Effector memory CD8-positive, alpha-beta T cell (primary cell): ENCODE data around the gene GPC5.

Source experiments
- ATAC-seq: fragments of 150-1000 bp; cut with Tn5 transposase; replicated peaks from 2 replicates; pipeline ENCODE4 v1.10.0; 2021; ENCODE audit warnings: mild to moderate bottlenecking, moderate library complexity
- DNase-seq, 3 experiments: peaks; one replicate each; pipeline ENCODE4 v3.0.0; 2021
- H3K27ac Mint-ChIP-seq, 2 donors: one replicate each; pipeline ENCODE4 v1.8.0; 2022; ENCODE audit warnings: mild to moderate bottlenecking in 2 of 2, mixed read lengths in 2 of 2, moderate library complexity in 2 of 2
- H3K27me3 Mint-ChIP-seq, 2 donors: one replicate each; pipeline ENCODE4 v1.8.0; 2022; ENCODE audit warnings: mixed read lengths in 2 of 2
- H3K36me3 Mint-ChIP-seq: one replicate; pipeline ENCODE4 v1.8.0; 2022; ENCODE audit warnings: mild to moderate bottlenecking, moderate library complexity, mixed read lengths; ENCODE audit not compliant: insufficient read depth
- H3K4me1 Mint-ChIP-seq, 2 donors: one replicate each; pipeline ENCODE4 v1.8.0; 2022; ENCODE audit warnings: low read depth in 2 of 2, mixed read lengths in 2 of 2
- H3K4me3 Mint-ChIP-seq, 2 donors: one replicate each; pipeline ENCODE4 v1.8.0; 2022; ENCODE audit warnings: mild to moderate bottlenecking in 2 of 2, mixed read lengths in 2 of 2, moderate library complexity in 2 of 2
- H3K9me3 Mint-ChIP-seq, 2 donors: one replicate each; pipeline ENCODE4 v1.8.0; 2022; ENCODE audit warnings: mixed read lengths in 2 of 2

GPC5 gene

DNA sequence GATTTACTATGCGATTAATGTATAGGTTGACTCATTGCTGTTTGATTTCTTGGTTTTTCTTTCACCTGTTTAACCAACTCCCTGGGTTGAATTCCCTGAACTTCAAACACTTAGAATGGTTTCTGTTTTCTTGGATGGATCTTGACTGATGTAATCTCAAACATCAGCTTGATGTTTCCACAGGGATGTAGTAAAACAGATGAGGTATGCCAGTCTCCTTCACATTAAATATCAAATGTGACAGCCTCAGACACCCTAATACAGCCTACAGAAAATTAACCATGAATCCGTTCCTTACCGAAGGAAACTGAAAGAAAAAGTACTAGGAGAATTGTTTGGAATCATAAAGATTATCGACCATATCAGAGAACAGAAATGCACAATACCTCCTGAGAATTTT lies 631.2 kb downstream of the GPC5 start:
- Mint-ChIP-seq H3K9me3 (peaks cover 14 to 18% of the 10 kb centered on the region in 2 donors), H3K27me3 (no peaks in the 10 kb centered on the region), H3K27ac (no peak overlapping the region), H3K4me3 (no peak overlapping the region), H3K36me3 (no peaks in the 10 kb centered on the region), H3K4me1 (no peaks in the 10 kb centered on the region)
- DNase-seq (no peak), ATAC-seq (no peak)

DNA sequence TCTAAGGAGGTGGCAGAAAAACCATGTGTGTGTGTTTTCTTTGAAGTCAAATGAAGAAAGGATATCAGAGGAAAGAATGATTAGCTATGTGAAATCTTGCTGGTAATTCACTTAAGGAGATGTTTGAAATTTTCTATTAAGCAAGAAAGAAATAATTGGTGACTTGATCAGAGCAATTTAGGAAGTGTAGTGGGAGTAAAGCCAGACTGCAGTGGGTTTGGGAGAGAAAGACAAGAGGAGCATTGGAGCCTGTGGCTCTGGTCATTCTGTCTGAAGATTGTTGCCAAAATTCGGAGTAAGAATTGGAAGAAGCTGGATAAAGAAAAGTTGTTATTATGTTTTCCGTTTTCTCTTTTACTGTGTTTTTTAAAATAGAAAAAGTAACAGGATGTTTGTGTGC lies 640.5 kb downstream of the GPC5 start:
- no peaks in the 10 kb centered on the region for H3K27me3 Mint-ChIP-seq

DNA sequence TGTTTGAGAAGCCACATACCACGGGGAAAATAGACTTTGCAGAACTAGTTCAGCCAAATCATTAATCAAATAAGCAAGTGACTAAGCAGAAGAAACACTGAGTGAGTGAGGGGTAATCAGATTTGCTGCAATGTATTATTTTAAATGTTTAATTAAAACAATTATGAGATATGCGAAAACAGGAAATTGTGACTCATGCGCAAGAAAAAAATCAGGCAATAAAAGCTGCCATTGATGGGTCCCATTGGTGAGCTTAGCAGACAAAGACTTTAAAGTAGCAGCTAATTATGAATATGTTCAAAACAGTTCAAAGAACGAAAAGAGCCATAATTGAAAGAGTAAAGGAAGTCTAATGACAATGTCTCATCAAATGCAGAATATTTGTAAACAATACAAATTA lies 644.1 kb downstream of the GPC5 start:
- Mint-ChIP-seq H3K4me3 (no peak overlapping the region), H3K27ac (no peak overlapping the region), H3K4me1 (no peaks in the 10 kb centered on the region), H3K9me3 (peaks cover 11 to 18% of the 10 kb centered on the region in 2 donors), H3K27me3 (no peaks in the 10 kb centered on the region), H3K36me3 (no peaks in the 10 kb centered on the region)
- no peak for DNase-seq
- no peak for ATAC-seq

More for the DNA sequence above, 640.5 kb downstream of the GPC5 start:
- Mint-ChIP-seq H3K27ac (no peak overlapping the region), H3K4me1 (no peaks in the 10 kb centered on the region), H3K9me3 (peaks cover 6 to 14% of the 10 kb centered on the region in 2 donors), H3K4me3 (no peak overlapping the region), H3K36me3 (no peaks in the 10 kb centered on the region)
- ATAC-seq (no peak), DNase-seq (no peak)

DNA sequence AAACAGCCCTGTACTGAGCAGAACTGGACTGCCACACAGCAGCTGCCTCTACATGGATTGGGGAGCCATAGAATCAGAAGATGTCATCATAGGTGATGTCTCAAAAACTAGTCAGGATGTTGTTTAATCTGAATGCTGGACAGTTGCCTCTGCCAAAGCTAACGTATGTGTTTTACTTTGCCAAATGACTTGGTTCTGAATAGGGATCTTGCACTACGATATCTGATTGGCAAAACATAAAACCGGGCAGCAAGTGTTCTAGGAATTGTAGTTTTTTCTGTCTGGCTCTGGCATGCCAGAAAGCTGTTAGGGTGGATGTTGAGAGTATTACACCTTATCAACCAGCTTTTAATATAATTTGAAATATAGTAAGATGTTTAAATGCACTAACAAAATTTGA lies 645.9 kb downstream of the GPC5 start:
- DNase-seq (no peak), ATAC-seq (no peak)
- no peak overlapping the region for H3K4me3 Mint-ChIP-seq
- peaks cover 11 to 18% of the 10 kb centered on the region in 2 donors for H3K9me3 Mint-ChIP-seq
- no peaks in the 10 kb centered on the region for H3K27me3 Mint-ChIP-seq
- no peaks in the 10 kb centered on the region for H3K36me3 Mint-ChIP-seq
- H3K4me1 Mint-ChIP-seq: no peaks in the 10 kb centered on the region
- no peak overlapping the region for H3K27ac Mint-ChIP-seq

DNA sequence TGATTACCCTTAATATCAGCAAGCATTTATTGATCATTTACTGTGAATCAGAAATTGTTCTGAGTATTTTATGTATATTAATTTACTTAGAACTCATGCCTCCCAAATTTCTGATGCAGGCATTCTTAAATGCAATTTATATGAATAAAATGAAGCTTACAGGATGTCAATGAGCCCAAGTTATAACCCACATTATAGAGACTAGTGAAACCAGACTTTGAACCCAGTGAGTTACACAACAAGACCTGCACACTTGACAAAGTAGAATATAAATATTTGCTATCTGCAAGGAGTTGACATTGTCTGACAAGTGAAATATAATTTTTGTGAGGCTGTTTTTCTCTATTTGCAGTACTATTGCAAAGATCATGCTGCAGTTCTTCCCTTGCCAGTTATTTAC lies 656.0 kb downstream of the GPC5 start:
- no peaks in the 10 kb centered on the region for H3K4me1 Mint-ChIP-seq
- DNase-seq (no peak), ATAC-seq (no peak)
- H3K27ac Mint-ChIP-seq: no peak overlapping the region
- peaks cover 13 to 21% of the 10 kb centered on the region in 2 donors for H3K9me3 Mint-ChIP-seq
- H3K4me3 Mint-ChIP-seq: no peak overlapping the region
- no peaks in the 10 kb centered on the region for H3K27me3 Mint-ChIP-seq
- H3K36me3 Mint-ChIP-seq: no peaks in the 10 kb centered on the region

DNA sequence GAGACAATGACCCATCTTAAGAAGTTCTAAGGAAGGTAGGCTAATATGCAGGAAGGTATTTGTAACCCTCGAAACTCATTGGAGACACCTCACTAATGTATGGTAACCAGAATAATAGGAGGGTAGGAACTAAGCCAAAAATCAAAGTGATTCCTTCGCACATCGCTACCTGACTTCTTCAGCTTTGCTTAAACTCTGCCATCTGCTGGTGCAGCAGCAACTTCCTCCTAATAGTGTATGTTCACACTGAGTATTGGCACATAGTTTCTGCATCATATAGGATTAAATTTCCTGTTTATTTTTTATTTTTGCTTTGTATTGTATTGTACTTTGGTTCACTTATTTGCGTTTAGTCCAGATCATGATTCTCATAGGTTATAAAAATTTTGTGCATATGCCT lies 676.2 kb downstream of the GPC5 start:
- Mint-ChIP-seq H3K9me3 (peaks cover 5 to 7% of the 10 kb centered on the region in 2 donors), H3K36me3 (no peaks in the 10 kb centered on the region), H3K27me3 (no peaks in the 10 kb centered on the region), H3K4me1 (no peaks in the 10 kb centered on the region), H3K27ac (no peak overlapping the region), H3K4me3 (no peak overlapping the region)
- DNase-seq (no peak), ATAC-seq (no peak)

DNA sequence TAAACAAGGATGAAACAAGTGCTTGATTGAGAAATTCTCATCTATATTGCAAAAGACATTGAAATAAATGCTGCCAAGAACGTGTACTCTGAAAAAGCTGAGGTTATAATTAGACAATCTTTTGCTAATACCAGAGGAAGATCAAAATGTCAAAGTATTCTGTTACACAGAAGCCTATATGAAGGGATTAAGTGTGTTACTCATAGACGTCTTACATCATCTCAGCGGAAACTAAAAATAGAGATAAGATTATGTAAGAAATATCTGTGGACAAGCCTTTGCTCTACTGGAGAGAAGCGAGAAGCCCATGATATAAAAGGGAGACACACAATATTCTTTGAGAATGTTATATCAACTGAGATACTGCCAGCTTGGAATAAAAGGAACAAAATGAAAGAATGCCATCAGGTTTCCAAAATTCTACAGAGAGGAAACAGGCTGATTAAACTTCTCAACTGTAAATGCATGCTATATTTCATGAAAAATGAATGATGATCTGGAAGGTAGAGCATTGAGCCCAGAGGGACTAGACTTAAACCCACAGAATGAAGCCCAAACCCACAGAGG lies 699.0 kb downstream of the GPC5 start:
- no peaks in the 10 kb centered on the region for H3K27me3 Mint-ChIP-seq
- DNase-seq (no peak), ATAC-seq (no peak)
- H3K9me3 Mint-ChIP-seq: peaks cover 10 to 18% of the 10 kb centered on the region in 2 donors
- no peak overlapping the region for H3K4me3 Mint-ChIP-seq
- no peak overlapping the region for H3K27ac Mint-ChIP-seq
- no peaks in the 10 kb centered on the region for H3K36me3 Mint-ChIP-seq
- H3K4me1 Mint-ChIP-seq: no peaks in the 10 kb centered on the region

DNA sequence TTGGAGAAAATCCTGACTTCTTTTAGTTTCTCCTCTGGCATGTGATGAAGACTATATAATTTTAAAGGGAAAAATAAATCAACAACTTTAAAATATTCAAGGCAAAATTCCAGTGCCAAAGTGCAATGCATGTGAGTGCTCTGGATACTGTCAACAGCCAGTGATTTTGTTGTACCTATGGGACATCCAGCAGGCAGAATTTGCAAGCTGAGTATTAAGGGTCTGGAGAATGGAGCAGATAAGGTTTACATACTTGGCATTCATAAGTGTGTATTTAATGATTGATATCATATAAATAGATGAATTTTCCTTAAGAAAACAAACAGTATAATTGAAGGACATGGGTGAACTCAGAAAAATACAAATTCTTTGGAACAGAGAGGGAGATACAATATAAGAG lies 703.4 kb downstream of the GPC5 start:
- Mint-ChIP-seq H3K4me3 (no peak overlapping the region), H3K4me1 (no peaks in the 10 kb centered on the region), H3K27me3 (no peaks in the 10 kb centered on the region), H3K27ac (no peak overlapping the region), H3K9me3 (peaks cover 8 to 14% of the 10 kb centered on the region in 2 donors), H3K36me3 (no peaks in the 10 kb centered on the region)
- DNase-seq: no peak
- ATAC-seq: no peak

DNA sequence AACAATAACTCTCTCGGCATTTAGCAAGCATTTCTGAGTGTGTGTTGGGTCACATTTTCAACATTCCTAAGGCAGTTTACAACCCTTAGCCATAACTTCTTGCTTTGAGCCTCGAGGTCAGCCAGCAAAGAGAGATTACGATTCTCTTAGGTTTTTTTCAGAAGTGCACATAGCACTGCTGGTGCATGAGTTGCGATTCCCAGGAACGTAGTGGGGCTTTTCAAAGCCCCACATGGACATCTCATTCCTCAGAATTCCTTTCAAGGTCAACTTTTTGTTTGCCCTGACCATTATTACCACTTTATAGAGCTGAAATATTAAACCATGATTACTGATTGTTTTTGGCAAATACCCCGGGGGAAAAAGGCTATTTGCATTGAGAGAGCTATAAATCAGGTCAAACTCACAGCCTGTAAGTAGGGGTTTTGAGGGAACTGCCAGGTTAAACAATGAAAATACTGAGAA lies 705.3 kb downstream of the GPC5 start:
- peaks cover 10 to 12% of the 10 kb centered on the region in 2 donors for H3K9me3 Mint-ChIP-seq
- no peaks in the 10 kb centered on the region for H3K36me3 Mint-ChIP-seq
- no peaks in the 10 kb centered on the region for H3K4me1 Mint-ChIP-seq
- DNase-seq (no peak), ATAC-seq (no peak)
- no peak overlapping the region for H3K27ac Mint-ChIP-seq
- H3K4me3 Mint-ChIP-seq: no peak overlapping the region
- no peaks in the 10 kb centered on the region for H3K27me3 Mint-ChIP-seq

DNA sequence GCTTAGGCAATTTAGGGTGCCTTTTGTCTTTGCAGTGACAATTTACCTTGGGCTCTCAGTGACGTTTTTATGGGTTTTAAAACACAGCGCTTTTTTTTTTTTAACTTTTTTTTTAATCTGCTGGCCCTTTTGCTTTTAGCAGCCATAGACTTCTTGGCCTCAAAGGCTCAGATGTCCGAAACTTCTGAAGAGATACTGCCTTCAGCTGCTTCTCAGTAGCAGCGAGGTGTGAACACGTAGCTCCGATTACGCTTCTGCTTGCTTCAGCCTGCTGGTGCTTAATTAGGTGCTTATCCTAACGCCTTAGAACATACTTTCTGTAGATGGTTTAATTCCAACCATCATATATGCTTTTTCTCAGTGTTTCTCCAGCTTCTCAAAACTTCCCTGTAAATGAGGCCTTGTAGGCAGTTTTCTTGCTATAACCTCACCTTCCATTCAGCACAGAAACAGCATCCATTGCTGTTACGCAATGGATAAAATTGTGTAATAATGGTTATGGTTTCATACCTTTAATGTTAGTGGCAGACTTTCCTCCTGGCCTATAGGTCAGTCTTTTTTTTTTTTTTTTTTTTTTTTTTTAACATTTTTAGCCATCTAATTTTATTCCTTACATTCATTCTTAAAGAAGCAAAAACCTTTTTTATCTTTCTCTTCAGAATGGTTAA lies 723.9 kb downstream of the GPC5 start:
- no peak overlapping the region for H3K27ac Mint-ChIP-seq
- no peak for DNase-seq
- no peak for ATAC-seq

DNA sequence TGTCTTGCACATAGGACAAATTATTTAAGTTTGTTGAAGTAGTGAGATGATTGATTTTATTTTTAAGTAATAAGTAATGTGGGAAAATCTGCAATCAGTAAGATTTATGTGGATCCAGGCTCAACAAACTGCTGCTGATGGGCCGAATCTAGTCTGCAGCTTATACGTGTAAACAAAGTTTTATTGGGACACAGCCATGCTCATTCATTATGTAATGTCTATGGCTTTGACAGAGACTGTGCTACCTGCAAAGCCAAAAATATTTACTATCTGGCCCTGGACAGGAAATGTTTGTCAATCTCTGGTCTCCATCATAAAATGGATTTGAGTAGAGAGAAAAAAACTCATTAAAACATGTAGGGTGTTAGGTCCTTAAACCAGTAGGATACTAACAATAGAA lies 728.0 kb downstream of the GPC5 start:
- Mint-ChIP-seq H3K27me3 (no peaks in the 10 kb centered on the region), H3K4me3 (no peak overlapping the region), H3K36me3 (no peaks in the 10 kb centered on the region), H3K9me3 (peaks cover 0 to 8% of the 10 kb centered on the region in 2 donors), H3K4me1 (no peaks in the 10 kb centered on the region), H3K27ac (no peak overlapping the region)
- ATAC-seq: no peak
- DNase-seq: no peak

More for the DNA sequence above, 723.9 kb downstream of the GPC5 start:
- H3K27me3 Mint-ChIP-seq: no peaks in the 10 kb centered on the region
- H3K4me3 Mint-ChIP-seq: no peak overlapping the region
- H3K4me1 Mint-ChIP-seq: no peaks in the 10 kb centered on the region
- no peaks in the 10 kb centered on the region for H3K36me3 Mint-ChIP-seq
- peaks cover 0 to 5% of the 10 kb centered on the region in 2 donors for H3K9me3 Mint-ChIP-seq

DNA sequence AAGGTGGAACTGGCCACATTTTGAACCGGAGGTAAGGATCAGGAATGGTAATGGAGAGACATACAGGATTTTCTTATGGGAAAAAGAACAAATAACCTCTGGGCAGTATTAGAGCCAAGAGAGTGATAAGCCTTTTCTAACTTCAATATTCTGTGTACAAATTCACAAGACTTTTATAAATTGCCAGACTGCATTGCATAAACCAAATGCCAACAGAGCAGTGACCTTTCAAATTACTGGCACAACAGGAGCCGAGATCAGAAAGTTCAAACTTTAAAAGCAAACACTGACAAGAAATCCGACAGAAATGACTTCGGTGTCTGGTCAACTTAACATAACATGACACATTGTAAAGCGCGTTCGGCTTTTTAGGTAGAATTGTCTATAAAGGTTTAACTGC lies 737.1 kb downstream of the GPC5 start:
- ATAC-seq (no peak), DNase-seq (no peak)
- Mint-ChIP-seq H3K36me3 (peaks cover 3% of the 10 kb centered on the region), H3K4me1 (no peaks in the 10 kb centered on the region), H3K27me3 (no peaks in the 10 kb centered on the region), H3K4me3 (no peak overlapping the region), H3K27ac (no peak overlapping the region), H3K9me3 (peaks cover 1 to 5% of the 10 kb centered on the region in 2 donors)

DNA sequence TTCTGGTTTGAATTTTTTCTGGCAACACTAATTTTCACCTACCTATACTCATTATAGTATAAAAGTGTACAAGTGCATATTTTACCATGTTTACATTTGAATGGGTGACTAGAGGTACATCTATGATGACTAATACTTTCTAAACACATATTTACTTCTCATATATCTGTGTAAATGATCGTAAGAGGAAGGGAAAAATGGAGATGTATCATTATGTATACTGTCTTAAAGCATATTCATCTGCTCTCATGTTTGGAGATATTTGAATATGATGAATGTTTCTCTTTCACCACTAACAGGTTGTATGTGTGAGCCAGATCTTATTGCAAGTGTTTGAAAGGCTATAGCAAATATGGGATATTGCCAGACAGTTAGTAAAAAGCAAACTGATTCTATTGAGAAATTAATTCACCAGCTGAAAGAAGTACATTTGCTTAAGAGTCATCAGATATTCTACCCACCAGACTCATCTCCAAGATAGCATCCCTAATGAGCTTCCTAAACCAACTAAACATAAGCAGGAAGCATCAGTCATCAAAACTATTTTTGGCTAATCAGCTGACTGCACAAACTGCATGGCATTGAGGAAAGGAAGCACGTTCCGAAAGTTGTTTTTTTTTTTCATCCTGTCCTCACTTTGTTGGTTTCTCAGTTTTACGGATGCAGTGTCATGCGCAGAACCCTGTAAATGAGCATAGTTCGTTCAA lies 738.2 kb downstream of the GPC5 start:
- ATAC-seq: no peak
- H3K4me1 Mint-ChIP-seq: no peaks in the 10 kb centered on the region
- H3K27ac Mint-ChIP-seq: no peak overlapping the region
- H3K27me3 Mint-ChIP-seq: no peaks in the 10 kb centered on the region
- H3K4me3 Mint-ChIP-seq: no peak overlapping the region
- DNase-seq: no peak
- peaks cover 3% of the 10 kb centered on the region for H3K36me3 Mint-ChIP-seq
- peaks cover 7 to 8% of the 10 kb centered on the region in 2 donors for H3K9me3 Mint-ChIP-seq

DNA sequence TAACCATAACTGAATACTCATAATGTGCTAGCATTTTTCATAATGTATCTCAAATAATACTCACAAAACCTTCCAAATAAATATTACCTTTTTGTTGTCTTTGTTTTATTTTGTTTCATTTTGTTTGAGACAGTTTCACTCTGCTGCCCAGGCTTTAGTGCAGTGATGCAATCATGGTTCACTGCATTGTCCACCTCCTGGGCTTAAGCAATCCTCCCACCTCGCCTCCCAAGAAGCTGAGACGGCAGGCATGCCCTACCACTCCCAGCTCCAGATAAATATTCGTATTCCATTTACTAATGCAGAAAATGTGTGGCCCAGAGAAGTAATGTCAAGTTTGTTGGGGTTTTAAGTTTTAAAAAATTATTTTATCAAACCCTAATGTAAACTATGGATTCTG lies 739.1 kb downstream of the GPC5 start:
- H3K4me3 Mint-ChIP-seq: no peak overlapping the region
- no peaks in the 10 kb centered on the region for H3K27me3 Mint-ChIP-seq
- DNase-seq: no peak
- peaks cover 7 to 8% of the 10 kb centered on the region in 2 donors for H3K9me3 Mint-ChIP-seq
- no peak for ATAC-seq
- H3K4me1 Mint-ChIP-seq: no peaks in the 10 kb centered on the region
- no peak overlapping the region for H3K27ac Mint-ChIP-seq
- H3K36me3 Mint-ChIP-seq: peaks cover 3% of the 10 kb centered on the region
